Central memory CD4-positive, alpha-beta T cell (primary cell): ENCODE measurements around the gene ADGRG6.

Experiments used
- DNase-seq: peaks from one replicate; pipeline ENCODE4 v3.0.0; 2022

ADGRG6 gene

GRCh38 chr6:142378138-142378875 lies 76.5 kb downstream of the ADGRG6 start:
- no peak for DNase-seq

- DNase-seq = no peak
Observed at GRCh38 chr6:142380626-142381025, 78.8 kb downstream of the ADGRG6 start.

GRCh38 chr6:142381181-142381580 lies 79.4 kb downstream of the ADGRG6 start:
- DNase-seq = no peak

GRCh38 chr6:142381845-142382378 lies 80.1 kb downstream of the ADGRG6 start:
- no peak for DNase-seq

- DNase-seq = no peak
Observed at GRCh38 chr6:142384519-142385254, 82.9 kb downstream of the ADGRG6 start.

- DNase-seq = no peak
Observed at GRCh38 chr6:142385352-142385751, 83.5 kb downstream of the ADGRG6 start.

GRCh38 chr6:142386657-142387056 lies 84.8 kb downstream of the ADGRG6 start:
- DNase-seq = no peak

- no peak for DNase-seq
Observed at GRCh38 chr6:142387997-142388815, 86.4 kb downstream of the ADGRG6 start.

GRCh38 chr6:142395266-142395665 lies 93.5 kb downstream of the ADGRG6 start:
- DNase-seq = no peak

GRCh38 chr6:142395768-142396231 lies 94.0 kb downstream of the ADGRG6 start:
- DNase-seq = peak; percentile 87

GRCh38 chr6:142398353-142398752 lies 96.5 kb downstream of the ADGRG6 start:
- no peak for DNase-seq

GRCh38 chr6:142399739-142400138 lies 97.9 kb downstream of the ADGRG6 start:
- DNase-seq = no peak

- no peak for DNase-seq
Observed at GRCh38 chr6:142400495-142400894, 98.7 kb downstream of the ADGRG6 start.

GRCh38 chr6:142401838-142402237 lies 100.0 kb downstream of the ADGRG6 start:
- no peak for DNase-seq

GRCh38 chr6:142404751-142405150 lies 102.9 kb downstream of the ADGRG6 start:
- DNase-seq = no peak

- no peak for DNase-seq
Observed at GRCh38 chr6:142406131-142406530, 104.3 kb downstream of the ADGRG6 start.

GRCh38 chr6:142407685-142408273 lies 106.0 kb downstream of the ADGRG6 start:
- DNase-seq = no peak

GRCh38 chr6:142408409-142408808 lies 106.6 kb downstream of the ADGRG6 start:
- DNase-seq = no peak

GRCh38 chr6:142409794-142410193 lies 108.0 kb downstream of the ADGRG6 start:
- no peak for DNase-seq

GRCh38 chr6:142411145-142411544 lies 109.3 kb downstream of the ADGRG6 start:
- no peak for DNase-seq

- no peak for DNase-seq
Observed at GRCh38 chr6:142412241-142412640, 110.4 kb downstream of the ADGRG6 start.

GRCh38 chr6:142412658-142413057 lies 110.9 kb downstream of the ADGRG6 start:
- no peak for DNase-seq

- no peak for DNase-seq
Observed at GRCh38 chr6:142413111-142413510, 111.3 kb downstream of the ADGRG6 start.
